Chondrocyte (in vitro differentiated cells): Measurements from ENCODE around the gene IL7R. TPM values are rescaled to one million over a fixed set of nuclear protein-coding genes. Genes with fewer than 3 reads are reported as not detected.

Experiments
- DNase-seq: peaks from one replicate; pipeline ENCODE4 v3.0.0; 2021; ENCODE audit warnings: mixed read lengths, low spot score
- H3K27ac Mint-ChIP-seq: one replicate; pipeline ENCODE4 v1.8.0; 2021; ENCODE audit warnings: mild to moderate bottlenecking, moderate library complexity, mixed read lengths; ENCODE audit not compliant: unreplicated experiment
- H3K27me3 Mint-ChIP-seq: 2 replicates; pipeline ENCODE4 v1.8.0; 2021; ENCODE audit warnings: low read depth, mixed read lengths
- H3K36me3 Mint-ChIP-seq: 2 replicates; pipeline ENCODE4 v1.8.0; 2021; ENCODE audit warnings: low read depth, mixed read lengths
- H3K4me1 Mint-ChIP-seq: 2 replicates; pipeline ENCODE4 v1.8.0; 2021; ENCODE audit warnings: low read depth, mild to moderate bottlenecking, mixed read lengths
- H3K4me3 Mint-ChIP-seq: one replicate; pipeline ENCODE4 v1.8.0; 2021; ENCODE audit warnings: mild to moderate bottlenecking, moderate library complexity, mixed read lengths; ENCODE audit not compliant: unreplicated experiment
- H3K9me3 Mint-ChIP-seq: 2 replicates; pipeline ENCODE4 v1.8.0; 2021; ENCODE audit warnings: low read depth, mixed read lengths
- total RNA-seq: library from RNA; stranded (reverse); gene quantifications from 3 replicates; pipeline ENCODE4 v1.2.1, GENCODE V29; 2021
- TF ChIP-seq, protein P1 (sequence below): fragments of 200-600 bp; sonication (generic); IDR thresholded peaks from 2 replicates; pipeline ENCODE4 v1.5.0; 2021; ENCODE audit warnings: antibody characterized with exemption, mild to moderate bottlenecking, moderate library complexity

IL7R gene
- total RNA-seq, 1 donor from 2014 or later: 0.50 TPM

DNA sequence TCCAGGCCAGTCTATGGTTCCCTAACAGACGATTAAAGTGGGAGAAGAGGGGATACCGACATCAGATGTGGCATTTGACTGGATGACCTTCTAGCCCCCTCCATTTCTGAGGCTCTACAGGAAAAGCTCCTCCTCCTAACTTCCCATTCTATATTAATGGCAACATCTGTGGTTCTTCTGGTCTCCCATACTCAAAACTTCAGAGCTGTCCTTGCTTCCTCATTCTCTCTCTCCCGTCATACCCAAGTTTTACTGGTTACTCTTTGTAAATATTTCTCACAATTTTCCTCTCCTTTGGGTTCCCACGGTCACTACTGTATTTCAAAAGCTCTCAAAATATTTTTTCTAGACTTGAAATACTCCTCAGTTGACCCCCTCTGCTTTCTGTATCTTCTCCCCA lies 36.0 kb upstream of the IL7R start:
- TF ChIP-seq, protein P1, sequence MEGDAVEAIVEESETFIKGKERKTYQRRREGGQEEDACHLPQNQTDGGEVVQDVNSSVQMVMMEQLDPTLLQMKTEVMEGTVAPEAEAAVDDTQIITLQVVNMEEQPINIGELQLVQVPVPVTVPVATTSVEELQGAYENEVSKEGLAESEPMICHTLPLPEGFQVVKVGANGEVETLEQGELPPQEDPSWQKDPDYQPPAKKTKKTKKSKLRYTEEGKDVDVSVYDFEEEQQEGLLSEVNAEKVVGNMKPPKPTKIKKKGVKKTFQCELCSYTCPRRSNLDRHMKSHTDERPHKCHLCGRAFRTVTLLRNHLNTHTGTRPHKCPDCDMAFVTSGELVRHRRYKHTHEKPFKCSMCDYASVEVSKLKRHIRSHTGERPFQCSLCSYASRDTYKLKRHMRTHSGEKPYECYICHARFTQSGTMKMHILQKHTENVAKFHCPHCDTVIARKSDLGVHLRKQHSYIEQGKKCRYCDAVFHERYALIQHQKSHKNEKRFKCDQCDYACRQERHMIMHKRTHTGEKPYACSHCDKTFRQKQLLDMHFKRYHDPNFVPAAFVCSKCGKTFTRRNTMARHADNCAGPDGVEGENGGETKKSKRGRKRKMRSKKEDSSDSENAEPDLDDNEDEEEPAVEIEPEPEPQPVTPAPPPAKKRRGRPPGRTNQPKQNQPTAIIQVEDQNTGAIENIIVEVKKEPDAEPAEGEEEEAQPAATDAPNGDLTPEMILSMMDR: no peak
- no peaks in the 10 kb centered on the region for H3K27me3 Mint-ChIP-seq
- H3K4me1 Mint-ChIP-seq: no peaks in the 10 kb centered on the region
- H3K9me3 Mint-ChIP-seq: no peaks in the 10 kb centered on the region
- no peaks in the 10 kb centered on the region for H3K36me3 Mint-ChIP-seq
- H3K4me3 Mint-ChIP-seq: no peak overlapping the region
- DNase-seq: no peak
- H3K27ac Mint-ChIP-seq: no peak overlapping the region

DNA sequence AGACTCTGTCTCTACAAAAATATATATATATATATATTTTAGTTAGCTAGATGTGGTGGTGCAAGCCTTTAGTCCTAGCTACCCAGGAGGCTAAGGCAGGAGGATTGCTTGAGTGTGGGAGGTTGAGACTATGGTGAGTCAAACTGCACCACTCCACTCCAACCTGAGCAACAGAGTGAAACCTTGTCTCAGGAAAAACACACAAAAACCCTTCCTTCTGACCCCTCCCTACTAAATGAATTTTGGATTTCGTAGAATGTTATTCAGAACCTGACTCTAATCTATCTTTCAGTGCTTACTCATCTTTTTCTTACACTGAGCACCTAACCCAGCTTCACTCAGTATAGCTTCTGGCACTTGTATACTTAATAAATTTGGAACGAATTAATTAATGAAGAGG lies 35.2 kb upstream of the IL7R start:
- Mint-ChIP-seq H3K27ac (no peak overlapping the region), H3K27me3 (no peaks in the 10 kb centered on the region), H3K36me3 (no peaks in the 10 kb centered on the region), H3K9me3 (no peaks in the 10 kb centered on the region), H3K4me3 (no peak overlapping the region), H3K4me1 (no peaks in the 10 kb centered on the region)
- DNase-seq: no peak
- TF ChIP-seq, protein P1: no peak

DNA sequence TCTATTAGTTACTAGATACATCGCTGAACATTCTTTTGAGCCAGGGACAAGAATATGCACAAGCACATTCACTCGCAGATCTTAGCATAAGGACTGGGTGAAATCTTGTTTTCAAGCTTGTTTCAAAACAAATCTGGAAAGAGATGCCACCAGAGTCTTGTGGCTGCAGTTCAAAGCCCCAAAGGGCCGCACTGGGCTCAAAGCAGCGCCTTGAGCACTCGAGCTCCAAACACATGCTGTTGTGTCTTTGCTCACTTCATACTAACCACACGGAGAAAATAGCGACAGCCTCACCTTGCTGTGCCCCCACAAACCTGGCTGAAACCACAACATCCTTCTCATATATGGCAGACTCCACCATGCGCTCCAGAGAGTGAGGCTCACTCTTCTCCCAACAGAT lies 34.2 kb upstream of the IL7R start:
- H3K27me3 Mint-ChIP-seq: no peaks in the 10 kb centered on the region
- H3K4me1 Mint-ChIP-seq: no peaks in the 10 kb centered on the region
- H3K4me3 Mint-ChIP-seq: no peak overlapping the region
- no peaks in the 10 kb centered on the region for H3K36me3 Mint-ChIP-seq
- no peak overlapping the region for H3K27ac Mint-ChIP-seq
- TF ChIP-seq, protein P1: no peak
- H3K9me3 Mint-ChIP-seq: no peaks in the 10 kb centered on the region
- no peak for DNase-seq

DNA sequence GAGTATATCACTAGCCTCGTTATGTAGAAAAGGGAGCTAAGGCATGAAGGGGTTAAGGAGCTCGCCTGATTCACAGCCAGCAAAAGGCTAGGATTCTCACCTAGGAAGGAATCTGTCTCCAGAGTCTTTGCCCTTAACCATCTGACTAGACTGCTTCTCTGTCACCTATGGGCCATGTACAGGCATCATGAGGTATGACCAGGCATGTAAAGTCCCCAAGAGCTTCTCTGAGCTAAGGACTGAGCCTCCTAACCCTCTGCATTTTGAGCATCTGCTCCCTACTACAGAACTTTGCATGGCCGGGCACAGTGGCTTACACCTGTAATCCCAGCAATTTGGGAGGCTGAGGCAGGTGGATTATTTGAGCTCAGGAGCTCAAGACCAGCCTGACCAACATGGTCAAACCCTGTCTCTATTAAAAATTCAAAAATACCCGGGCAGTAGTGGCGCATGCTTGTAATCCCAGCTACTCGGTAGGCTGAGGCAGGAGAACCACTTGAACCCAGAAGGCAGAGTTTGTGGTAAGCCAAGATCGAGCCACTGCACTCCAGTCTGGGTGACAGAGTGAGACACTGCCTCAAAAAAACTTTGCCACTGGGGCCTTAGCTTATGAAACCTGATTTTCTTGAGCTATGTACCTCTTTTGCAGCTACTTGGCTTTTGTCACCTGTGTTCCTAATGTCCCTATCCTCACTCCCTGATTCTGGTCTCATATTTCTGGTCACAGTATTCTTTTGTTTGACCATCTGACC lies 33.2 kb upstream of the IL7R start:
- peaks cover 9% of the 10 kb centered on the region for H3K4me1 Mint-ChIP-seq
- H3K4me3 Mint-ChIP-seq: no peak overlapping the region
- H3K27ac Mint-ChIP-seq: no peak overlapping the region
- TF ChIP-seq, protein P1: no peak
- DNase-seq: no peak
- H3K27me3 Mint-ChIP-seq: no peaks in the 10 kb centered on the region
- no peaks in the 10 kb centered on the region for H3K9me3 Mint-ChIP-seq
- no peaks in the 10 kb centered on the region for H3K36me3 Mint-ChIP-seq

DNA sequence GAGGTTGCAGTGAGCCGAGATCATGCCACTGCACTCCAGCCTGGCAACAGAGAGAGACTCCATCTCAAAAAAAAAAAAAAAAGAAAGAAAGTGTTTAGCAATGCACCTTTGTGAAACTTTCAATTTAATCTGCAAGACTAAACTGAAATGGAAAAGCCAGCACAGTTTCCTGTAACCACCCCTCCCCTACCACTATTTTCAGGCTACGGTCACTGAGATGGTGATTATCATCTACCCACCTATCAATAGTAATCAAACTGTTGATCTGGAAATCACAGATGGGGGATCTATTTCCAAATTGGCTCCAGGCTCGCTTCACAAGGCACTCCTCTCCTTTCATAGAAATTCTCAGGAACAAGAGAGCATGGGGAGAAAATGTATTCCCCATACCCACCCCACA lies 30.6 kb upstream of the IL7R start:
- Mint-ChIP-seq H3K36me3 (no peaks in the 10 kb centered on the region), H3K4me3 (no peak overlapping the region), H3K27ac (no peak overlapping the region), H3K27me3 (no peaks in the 10 kb centered on the region), H3K9me3 (no peaks in the 10 kb centered on the region), H3K4me1 (peaks cover 9% of the 10 kb centered on the region)
- TF ChIP-seq, protein P1: no peak
- DNase-seq: no peak
